ENCODE results near the gene TCAP.
A peak's percentile ranks its signal among the peaks of the same experiment; 100 is the strongest.

DNA sequence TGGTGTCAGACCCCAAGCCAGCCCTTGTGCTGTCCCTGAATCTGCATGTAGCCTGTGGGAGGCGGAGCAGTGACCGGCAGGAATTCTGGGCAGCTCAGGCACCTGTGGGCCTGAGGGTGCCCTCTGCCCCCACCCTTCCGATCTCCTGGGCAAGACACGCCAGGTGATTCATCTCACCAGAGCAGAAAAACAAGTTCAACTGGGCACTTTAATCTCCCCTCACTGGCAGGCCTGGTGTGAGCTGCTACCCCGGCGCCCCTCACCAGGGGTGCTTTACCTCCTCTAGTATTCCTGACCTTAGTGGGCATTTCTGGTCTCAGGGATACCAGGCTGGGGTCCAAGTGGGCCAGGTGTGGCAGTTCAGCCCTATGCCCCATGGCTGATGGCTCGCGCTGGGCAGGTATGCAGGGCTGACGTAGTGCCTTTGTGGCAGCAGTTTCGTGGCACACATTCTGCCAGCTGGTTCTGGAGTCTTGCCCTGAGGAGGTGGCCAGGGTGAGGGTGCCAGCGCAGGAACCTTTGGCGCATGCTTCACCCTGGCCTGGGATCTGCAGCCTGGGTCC, 40.7 kb downstream of the TCAP start:
- TF ChIP-seq CTCF (IDR thresholded peaks at IDR 0.05) (peak in 1 of 7 experiments; percentile 10), POLR2A (IDR thresholded peaks at IDR 0.05) (no peak), EP300 (IDR thresholded peaks at IDR 0.05) (no peak), POLR2AphosphoS5 (IDR thresholded peaks at IDR 0.05) (peak in 2 of 3 donors; percentile 57 to 82)
